ENCODE data around the gene PRKG1. TPM values are rescaled to one million over a fixed set of nuclear protein-coding genes. Genes with fewer than 3 reads are reported as not detected.

The PRKG1 gene
- total RNA-seq, 1 experiment from 2014 or later = 0.21 TPM

DNA sequence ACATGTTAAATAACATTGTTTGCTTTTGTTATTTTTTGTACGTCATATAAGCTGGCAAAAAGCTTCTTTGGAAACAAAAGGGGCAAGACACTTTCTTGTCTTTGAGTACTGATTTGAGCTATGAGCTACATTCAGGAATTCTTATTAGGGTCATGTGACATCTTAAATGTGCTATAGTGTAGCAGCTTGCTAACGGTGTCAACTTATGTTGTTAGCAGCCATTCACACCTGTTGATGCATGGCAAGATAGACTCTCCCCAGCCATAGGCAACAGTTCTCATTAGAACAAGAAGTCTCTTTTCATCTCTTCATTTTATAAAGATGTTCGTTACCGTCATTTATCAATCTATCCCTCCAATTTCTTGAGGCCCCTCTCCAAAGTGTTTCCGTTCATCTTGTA, 411.4 kb downstream of the PRKG1 start:
- CTCF ChIA-PET = no interaction called here
- intact Hi-C loops (cut with micrococcal nuclease; ENCODE audit: unreplicated experiment) = no loop called here
- Mint-ChIP-seq H3K27ac (ENCODE audit: unreplicated experiment) (no peak overlapping the region), H3K36me3 (ENCODE audit: insufficient read depth, unreplicated experiment) (no peaks in the 10 kb centered on the region), H3K4me3 (ENCODE audit: low read depth, unreplicated experiment) (no peak overlapping the region), H3K9me3 (ENCODE audit: low read depth, unreplicated experiment) (no peaks in the 10 kb centered on the region), H3K4me1 (ENCODE audit: low read depth, unreplicated experiment) (no peaks in the 10 kb centered on the region), H3K27me3 (ENCODE audit: unreplicated experiment) (peaks cover 21% of the 10 kb centered on the region)
- TF ChIP-seq, protein P1, sequence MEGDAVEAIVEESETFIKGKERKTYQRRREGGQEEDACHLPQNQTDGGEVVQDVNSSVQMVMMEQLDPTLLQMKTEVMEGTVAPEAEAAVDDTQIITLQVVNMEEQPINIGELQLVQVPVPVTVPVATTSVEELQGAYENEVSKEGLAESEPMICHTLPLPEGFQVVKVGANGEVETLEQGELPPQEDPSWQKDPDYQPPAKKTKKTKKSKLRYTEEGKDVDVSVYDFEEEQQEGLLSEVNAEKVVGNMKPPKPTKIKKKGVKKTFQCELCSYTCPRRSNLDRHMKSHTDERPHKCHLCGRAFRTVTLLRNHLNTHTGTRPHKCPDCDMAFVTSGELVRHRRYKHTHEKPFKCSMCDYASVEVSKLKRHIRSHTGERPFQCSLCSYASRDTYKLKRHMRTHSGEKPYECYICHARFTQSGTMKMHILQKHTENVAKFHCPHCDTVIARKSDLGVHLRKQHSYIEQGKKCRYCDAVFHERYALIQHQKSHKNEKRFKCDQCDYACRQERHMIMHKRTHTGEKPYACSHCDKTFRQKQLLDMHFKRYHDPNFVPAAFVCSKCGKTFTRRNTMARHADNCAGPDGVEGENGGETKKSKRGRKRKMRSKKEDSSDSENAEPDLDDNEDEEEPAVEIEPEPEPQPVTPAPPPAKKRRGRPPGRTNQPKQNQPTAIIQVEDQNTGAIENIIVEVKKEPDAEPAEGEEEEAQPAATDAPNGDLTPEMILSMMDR (IDR thresholded peaks at IDR 0.05; ENCODE audit: unreplicated experiment) = no peak
- no peak for DNase-seq
- no TSS peak for BruUV-seq (replicated peaks)

- BruUV-seq (replicated peaks) = no TSS peak
- no peaks in the 10 kb centered on the region for H3K36me3 Mint-ChIP-seq (ENCODE audit: insufficient read depth, unreplicated experiment)
- no peaks in the 10 kb centered on the region for H3K4me1 Mint-ChIP-seq (ENCODE audit: low read depth, unreplicated experiment)
- TF ChIP-seq, protein P1 (IDR thresholded peaks at IDR 0.05; ENCODE audit: unreplicated experiment) = no peak
- peaks cover 21% of the 10 kb centered on the region for H3K27me3 Mint-ChIP-seq (ENCODE audit: unreplicated experiment)
- intact Hi-C loops (cut with micrococcal nuclease; ENCODE audit: unreplicated experiment) = no loop called here
- no peak overlapping the region for H3K27ac Mint-ChIP-seq (ENCODE audit: unreplicated experiment)
- CTCF ChIA-PET = no interaction called here
- DNase-seq = no peak
- no peaks in the 10 kb centered on the region for H3K9me3 Mint-ChIP-seq (ENCODE audit: low read depth, unreplicated experiment)
- no peak overlapping the region for H3K4me3 Mint-ChIP-seq (ENCODE audit: low read depth, unreplicated experiment)
Observed at GRCh38 chr10:51487576-51487975, 413.3 kb downstream of the PRKG1 start.

- Mint-ChIP-seq H3K9me3 (ENCODE audit: low read depth, unreplicated experiment) (no peaks in the 10 kb centered on the region), H3K4me3 (ENCODE audit: low read depth, unreplicated experiment) (no peak overlapping the region), H3K27me3 (ENCODE audit: unreplicated experiment) (peaks cover 21% of the 10 kb centered on the region), H3K36me3 (ENCODE audit: insufficient read depth, unreplicated experiment) (no peaks in the 10 kb centered on the region), H3K27ac (ENCODE audit: unreplicated experiment) (no peak overlapping the region), H3K4me1 (ENCODE audit: low read depth, unreplicated experiment) (no peaks in the 10 kb centered on the region)
- intact Hi-C loops (cut with micrococcal nuclease; ENCODE audit: unreplicated experiment) = no loop called here
- TF ChIP-seq, protein P1 (IDR thresholded peaks at IDR 0.05; ENCODE audit: unreplicated experiment) = no peak
- DNase-seq = no peak
- BruUV-seq (replicated peaks) = no TSS peak
- CTCF ChIA-PET = no interaction called here
Observed at GRCh38 chr10:51488766-51489408, 414.6 kb downstream of the PRKG1 start.

DNA sequence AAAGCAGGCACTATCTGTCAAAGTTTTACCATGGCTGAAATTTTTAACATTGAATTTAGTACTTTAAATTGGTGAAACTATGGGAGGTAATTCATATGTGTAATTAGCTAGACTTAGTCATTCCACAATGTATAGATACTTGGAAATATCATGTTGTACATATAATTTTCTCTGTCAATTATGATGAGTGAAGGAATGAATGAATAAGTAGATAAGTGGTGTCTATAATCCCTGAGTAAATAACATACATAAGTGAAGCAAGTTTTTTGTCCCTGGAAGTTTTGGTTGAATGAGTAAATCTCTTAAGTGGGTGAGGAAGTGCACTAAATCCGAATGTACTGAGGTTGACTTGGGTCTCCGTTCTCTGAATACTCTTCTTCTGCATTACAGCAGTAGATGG, 424.1 kb downstream of the PRKG1 start:
- Mint-ChIP-seq H3K4me3 (ENCODE audit: low read depth, unreplicated experiment) (no peak overlapping the region), H3K27me3 (ENCODE audit: unreplicated experiment) (peaks cover 30% of the 10 kb centered on the region), H3K4me1 (ENCODE audit: low read depth, unreplicated experiment) (no peaks in the 10 kb centered on the region), H3K36me3 (ENCODE audit: insufficient read depth, unreplicated experiment) (no peaks in the 10 kb centered on the region), H3K9me3 (ENCODE audit: low read depth, unreplicated experiment) (no peaks in the 10 kb centered on the region), H3K27ac (ENCODE audit: unreplicated experiment) (no peak overlapping the region)
- intact Hi-C loops (cut with micrococcal nuclease; ENCODE audit: unreplicated experiment) = no loop called here
- DNase-seq = no peak
- no TSS peak for BruUV-seq (replicated peaks)
- TF ChIP-seq, protein P1 (IDR thresholded peaks at IDR 0.05; ENCODE audit: unreplicated experiment) = no peak
- CTCF ChIA-PET = no interaction called here
